HUES48 (cell line): ENCODE results near the gene NT5C2.

Source experiments
- H3K27ac ChIP-seq: one replicate; pipeline ENCODE4 v1.7.0; 2013; ENCODE audit warnings: low read depth, low read length, inconsistent platforms
- H3K27me3 ChIP-seq: 2 replicates; pipeline ENCODE4 v1.6.1; 2013; ENCODE audit warnings: mild to moderate bottlenecking, low read length; ENCODE audit not compliant: control insufficient read depth, insufficient read depth
- H3K36me3 ChIP-seq: 2 replicates; pipeline ENCODE4 v1.6.1; 2013; ENCODE audit warnings: low read length; ENCODE audit not compliant: control insufficient read depth, insufficient read depth
- H3K4me1 ChIP-seq: 2 replicates; pipeline ENCODE4 v1.6.1; 2013; ENCODE audit warnings: mild to moderate bottlenecking, low read length; ENCODE audit not compliant: control insufficient read depth, insufficient read depth
- H3K4me3 ChIP-seq: 2 replicates; pipeline ENCODE4 v1.5.1; 2013; ENCODE audit warnings: mild to moderate bottlenecking, low read depth, low read length
- H3K9ac ChIP-seq: 2 replicates; pipeline ENCODE4 v1.6.1; 2013; ENCODE audit warnings: mild to moderate bottlenecking, low read depth, low read length, moderate library complexity
- H3K9me3 ChIP-seq: 2 replicates; pipeline ENCODE4 v1.6.1; 2013; ENCODE audit warnings: low read length; ENCODE audit not compliant: control insufficient read depth, insufficient read depth

The NT5C2 gene

GRCh38 chr10:103123282-103124024 lies 69.6 kb downstream of the NT5C2 start:
- no peak overlapping the region for H3K9ac ChIP-seq
- H3K36me3 ChIP-seq, result no peaks in the 10 kb centered on the region
- no peaks in the 10 kb centered on the region for H3K4me1 ChIP-seq
- no peaks in the 10 kb centered on the region for H3K9me3 ChIP-seq
- H3K4me3 ChIP-seq, result no peak overlapping the region
- H3K27ac ChIP-seq, result no peak overlapping the region
- no peaks in the 10 kb centered on the region for H3K27me3 ChIP-seq

- Histone ChIP-seq H3K9me3 (no peaks in the 10 kb centered on the region), H3K36me3 (no peaks in the 10 kb centered on the region), H3K27me3 (no peaks in the 10 kb centered on the region), H3K9ac (no peak overlapping the region), H3K4me3 (no peak overlapping the region), H3K4me1 (no peaks in the 10 kb centered on the region), H3K27ac (no peak overlapping the region)
These were observed 71.9 kb downstream of the NT5C2 start for GRCh38 chr10:103120977-103121735.

- H3K36me3 ChIP-seq, result no peaks in the 10 kb centered on the region
- no peaks in the 10 kb centered on the region for H3K9me3 ChIP-seq
- no peak overlapping the region for H3K9ac ChIP-seq
- no peak overlapping the region for H3K27ac ChIP-seq
- H3K4me1 ChIP-seq, result peaks cover under 1% of the 10 kb centered on the region; the same call in 1 of the 2 replicates
- no peak overlapping the region for H3K4me3 ChIP-seq
- H3K27me3 ChIP-seq, result no peaks in the 10 kb centered on the region
These were observed 72.5 kb downstream of the NT5C2 start for GRCh38 chr10:103120546-103120945.

- Histone ChIP-seq H3K9ac (no peak overlapping the region), H3K4me3 (no peak overlapping the region), H3K36me3 (no peaks in the 10 kb centered on the region), H3K4me1 (peaks cover 8% of the 10 kb centered on the region), H3K27me3 (no peaks in the 10 kb centered on the region), H3K9me3 (no peaks in the 10 kb centered on the region), H3K27ac (no peak overlapping the region)
These were observed 75.8 kb downstream of the NT5C2 start for GRCh38 chr10:103117247-103117646.

GRCh38 chr10:103114876-103115275 lies 78.2 kb downstream of the NT5C2 start:
- H3K27ac ChIP-seq, result no peak overlapping the region
- H3K4me1 ChIP-seq, result peaks cover 22% of the 10 kb centered on the region
- no peaks in the 10 kb centered on the region for H3K9me3 ChIP-seq
- H3K36me3 ChIP-seq, result no peaks in the 10 kb centered on the region
- H3K9ac ChIP-seq, result no peak overlapping the region
- H3K4me3 ChIP-seq, result no peak overlapping the region
- no peaks in the 10 kb centered on the region for H3K27me3 ChIP-seq

- Histone ChIP-seq H3K36me3 (no peaks in the 10 kb centered on the region), H3K9me3 (no peaks in the 10 kb centered on the region), H3K27ac (no peak overlapping the region), H3K27me3 (no peaks in the 10 kb centered on the region), H3K4me3 (no peak overlapping the region), H3K4me1 (peaks cover 22% of the 10 kb centered on the region), H3K9ac (no peak overlapping the region)
These were observed 80.9 kb downstream of the NT5C2 start for GRCh38 chr10:103111918-103112877.

GRCh38 chr10:103111031-103111917 lies 81.8 kb downstream of the NT5C2 start:
- peak overlapping the region; percentile 41 for H3K27ac ChIP-seq
- H3K36me3 ChIP-seq, result no peaks in the 10 kb centered on the region
- H3K4me1 ChIP-seq, result peaks cover 22% of the 10 kb centered on the region
- no peak overlapping the region for H3K9ac ChIP-seq
- H3K9me3 ChIP-seq, result no peaks in the 10 kb centered on the region
- no peaks in the 10 kb centered on the region for H3K27me3 ChIP-seq
- no peak overlapping the region for H3K4me3 ChIP-seq

GRCh38 chr10:103110407-103110806 lies 82.7 kb downstream of the NT5C2 start:
- Histone ChIP-seq H3K9me3 (no peaks in the 10 kb centered on the region), H3K9ac (no peak overlapping the region), H3K27me3 (no peaks in the 10 kb centered on the region), H3K4me1 (peaks cover 21% of the 10 kb centered on the region), H3K36me3 (peaks cover 4% of the 10 kb centered on the region; the same call in 1 of the 2 replicates), H3K27ac (no peak overlapping the region), H3K4me3 (no peak overlapping the region)

- no peaks in the 10 kb centered on the region for H3K27me3 ChIP-seq
- no peaks in the 10 kb centered on the region for H3K9me3 ChIP-seq
- peaks cover 17% of the 10 kb centered on the region for H3K4me1 ChIP-seq
- H3K4me3 ChIP-seq, result no peak overlapping the region
- H3K36me3 ChIP-seq, result peaks cover 10% of the 10 kb centered on the region; the same call in 1 of the 2 replicates
- H3K27ac ChIP-seq, result no peak overlapping the region
- no peak overlapping the region for H3K9ac ChIP-seq
These were observed 83.3 kb downstream of the NT5C2 start for GRCh38 chr10:103109821-103110220.

- Histone ChIP-seq H3K4me3 (no peak overlapping the region), H3K36me3 (peaks cover 31% of the 10 kb centered on the region), H3K27me3 (no peaks in the 10 kb centered on the region), H3K27ac (no peak overlapping the region), H3K4me1 (peaks cover 14% of the 10 kb centered on the region), H3K9ac (no peak overlapping the region), H3K9me3 (no peaks in the 10 kb centered on the region)
These were observed 86.5 kb downstream of the NT5C2 start for GRCh38 chr10:103106539-103106938.
